ENCODE results near the gene PCMT1. TPM values are rescaled to one million over a fixed set of nuclear protein-coding genes. Genes with fewer than 3 reads are reported as not detected.

Gene PCMT1
- total and polyA plus RNA-seq, 2 of the 8 experiments (the other 6 are each of a cell fraction or from before 2014, with no cell fraction given), result 84.3 to 91.3 TPM

DNA sequence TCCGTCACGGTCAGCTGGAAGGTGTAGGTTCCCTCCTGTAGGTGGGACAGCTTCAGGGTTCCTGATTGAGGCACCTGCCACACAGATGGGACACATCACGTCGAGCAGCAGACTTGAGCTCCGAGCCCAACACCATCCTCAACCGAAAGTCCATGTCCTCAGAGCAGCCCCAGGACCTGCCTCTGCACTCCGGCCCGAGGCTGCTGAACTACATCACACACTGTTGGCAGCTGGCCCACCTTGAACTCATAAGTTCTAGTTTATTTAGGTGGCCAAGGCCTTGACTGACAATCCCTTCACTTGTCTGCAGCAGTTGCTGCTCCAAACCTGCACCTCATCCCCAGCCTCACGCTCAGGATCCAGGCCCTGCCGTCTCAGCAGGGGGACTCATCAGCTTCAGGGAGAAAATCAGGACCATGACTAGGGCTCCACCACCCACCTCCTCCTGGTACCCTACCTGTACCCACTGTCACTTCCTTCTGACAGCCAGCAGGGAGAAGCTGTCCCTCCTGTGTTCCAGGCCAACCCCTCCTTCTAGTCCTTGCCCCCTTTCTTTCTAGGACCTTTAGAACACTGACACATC lies 93.6 kb downstream of the PCMT1 start:
- H3K9ac ChIP-seq (replicated peaks in 1 of 4; ENCODE audit: extremely low read depth in 1 of 4, low read depth in 3 of 4, low read length in 3 of 4), result no peak overlapping the region
- no peaks in the 10 kb centered on the region for H3K4me1 ChIP-seq (replicated peaks in 1 of 4; ENCODE audit: control insufficient read depth in 3 of 4, insufficient read depth in 4 of 4, low read length in 3 of 4)
- no peaks in the 10 kb centered on the region for H3K23me2 ChIP-seq (ENCODE audit: low read depth, low read length)
- no peak overlapping the region for H2AK5ac ChIP-seq (ENCODE audit: low read depth, low read length)
- H3K79me2 ChIP-seq (ENCODE audit: control insufficient read depth in 1 of 2, insufficient read depth in 2 of 2, low read length in 2 of 2), result no peaks in the 10 kb centered on the region
- no peak overlapping the region for H2BK20ac ChIP-seq (ENCODE audit: low read length)
- CTCF ChIA-PET (ENCODE audit: partially characterized antibody), result interaction anchor here (0.7 to 15.4 kb wide), 14 partner anchors 7 to 85 kb away, joined by 3 to 195 read pairs (median 4); partner anchors contain the start of genes LRP11 and RAET1E
- H3K14ac ChIP-seq (ENCODE audit: insufficient read length), result no peak overlapping the region
- H2BK15ac ChIP-seq (ENCODE audit: low read length), result no peak overlapping the region
- H2AFZ ChIP-seq (ENCODE audit: low read length), result no peak overlapping the region
- no peak overlapping the region for H2BK12ac ChIP-seq (ENCODE audit: low read depth, low read length)
- FAIRE-seq (no peak), DNase-seq (ENCODE audit: low read depth in 1 of 2, low spot score in 2 of 2) (no peak)
- H4K91ac ChIP-seq (replicated peaks; ENCODE audit: insufficient read length, low read length), result no peak overlapping the region
- H3K79me1 ChIP-seq (ENCODE audit: low read depth, low read length), result no peaks in the 10 kb centered on the region
- POLR2A ChIA-PET (ENCODE audit: partially characterized antibody), result no interaction called here
- no peak overlapping the region for H3K56ac ChIP-seq (replicated peaks; ENCODE audit: insufficient read length, low read depth, low read length)
- no peak overlapping the region for H4K8ac ChIP-seq (ENCODE audit: extremely low read depth, insufficient read depth, low read length)
- H3K27me3 ChIP-seq (replicated peaks in 1 of 4; ENCODE audit: control insufficient read depth in 3 of 4, extremely low read depth in 1 of 4, insufficient read depth in 3 of 4, low read length in 3 of 4), result no peaks in the 10 kb centered on the region
- 90% methylated on average over 9 of the region's 10 CpGs; no CpG with 5 or more reads in 1 of the 2 experiments for WGBS, 2 experiments (ENCODE audit: extremely low coverage in 1 of 2, insufficient coverage in 1 of 2, insufficient read length in 1 of 2, insufficient replicate concordance in 2 of 2, low coverage in 1 of 2, low lambda C conversion rate in 2 of 2, missing lambda C conversion rate in 1 of 2)
- H3K4me3 ChIP-seq (ENCODE audit: extremely low read depth in 1 of 4, insufficient read depth in 2 of 4, low read depth in 3 of 4, low read length in 4 of 4), result no peak overlapping the region
- no peak overlapping the region for H3K4ac ChIP-seq (replicated peaks; ENCODE audit: insufficient read length, low read depth, low read length)
- no peak overlapping the region for H3K4me2 ChIP-seq (ENCODE audit: insufficient read depth in 1 of 2, low read depth in 2 of 2, low read length in 2 of 2)
- peaks cover 0 to 2% of the 10 kb centered on the region in 2 experiments for H4K20me1 ChIP-seq (replicated peaks in 1 of 2; ENCODE audit: control insufficient read depth in 1 of 2, insufficient read depth in 2 of 2, low read length in 2 of 2)
- H3K18ac ChIP-seq (ENCODE audit: extremely low read depth, low read length), result no peak overlapping the region
- H3K9me3 ChIP-seq (ENCODE audit: insufficient read depth in 2 of 2, low read depth in 1 of 2, low read length in 1 of 2), result no peaks in the 10 kb centered on the region
- H2BK120ac ChIP-seq (replicated peaks; ENCODE audit: low read depth, low read length), result no peak overlapping the region
- H3K23ac ChIP-seq (ENCODE audit: insufficient read length), result no peak overlapping the region
- H3K36me3 ChIP-seq (ENCODE audit: control insufficient read depth in 2 of 4, insufficient read depth in 4 of 4, low read length in 3 of 4), result no peaks in the 10 kb centered on the region
- H4K5ac ChIP-seq (ENCODE audit: insufficient read length, low read depth, low read length), result no peak overlapping the region
- H2BK5ac ChIP-seq (ENCODE audit: low read depth, low read length), result no peak overlapping the region
- H3K27ac ChIP-seq (ENCODE audit: low read depth, low read length), result no peak overlapping the region
- TF ChIP-seq CBX5 (IDR thresholded peaks at IDR 0.05; ENCODE audit: low read depth, low read length) (no peak), BACH1 (IDR thresholded peaks at IDR 0.05; ENCODE audit: low read length) (no peak), KDM4A (IDR thresholded peaks at IDR 0.05; ENCODE audit: low read depth, low read length, severe bottlenecking) (no peak), CHD2 (IDR thresholded peaks at IDR 0.05; ENCODE audit: low read length) (no peak), TAF7 (optimal IDR thresholded peaks at IDR 0.05; ENCODE audit: borderline replicate concordance, low read depth, low read length) (no peak), SRF (IDR thresholded peaks at IDR 0.05; ENCODE audit: low read depth, low read length) (no peak), ZNF274 (IDR thresholded peaks at IDR 0.05; ENCODE audit: borderline replicate concordance, extremely low read depth, low read length) (no peak), TEAD4 (IDR thresholded peaks at IDR 0.05; ENCODE audit: low read depth, low read length) (no peak), CEBPB (IDR thresholded peaks at IDR 0.05; ENCODE audit: low read depth, low read length) (no peak), EP300 (IDR thresholded peaks at IDR 0.05; ENCODE audit: borderline replicate concordance in 1 of 2, low read depth in 2 of 2, low read length in 2 of 2) (no peak), SP4 (IDR thresholded peaks at IDR 0.05; ENCODE audit: low read length) (no peak), CTBP2 (IDR thresholded peaks at IDR 0.05; ENCODE audit: borderline replicate concordance, insufficient read depth, insufficient read length, low read length) (no peak)
- TF ChIP-seq, protein P1, sequence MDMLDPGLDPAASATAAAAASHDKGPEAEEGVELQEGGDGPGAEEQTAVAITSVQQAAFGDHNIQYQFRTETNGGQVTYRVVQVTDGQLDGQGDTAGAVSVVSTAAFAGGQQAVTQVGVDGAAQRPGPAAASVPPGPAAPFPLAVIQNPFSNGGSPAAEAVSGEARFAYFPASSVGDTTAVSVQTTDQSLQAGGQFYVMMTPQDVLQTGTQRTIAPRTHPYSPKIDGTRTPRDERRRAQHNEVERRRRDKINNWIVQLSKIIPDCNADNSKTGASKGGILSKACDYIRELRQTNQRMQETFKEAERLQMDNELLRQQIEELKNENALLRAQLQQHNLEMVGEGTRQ (IDR thresholded peaks at IDR 0.05; ENCODE audit: low read length), result no peak

Data from H1 (cell line).